ENCODE data around the gene ARHGEF7. TPM values are rescaled to one million over a fixed set of nuclear protein-coding genes. Genes with fewer than 3 reads are reported as not detected.

The ARHGEF7 gene
- total RNA-seq, 1 experiment from 2014 or later, result 46.2 TPM

DNA sequence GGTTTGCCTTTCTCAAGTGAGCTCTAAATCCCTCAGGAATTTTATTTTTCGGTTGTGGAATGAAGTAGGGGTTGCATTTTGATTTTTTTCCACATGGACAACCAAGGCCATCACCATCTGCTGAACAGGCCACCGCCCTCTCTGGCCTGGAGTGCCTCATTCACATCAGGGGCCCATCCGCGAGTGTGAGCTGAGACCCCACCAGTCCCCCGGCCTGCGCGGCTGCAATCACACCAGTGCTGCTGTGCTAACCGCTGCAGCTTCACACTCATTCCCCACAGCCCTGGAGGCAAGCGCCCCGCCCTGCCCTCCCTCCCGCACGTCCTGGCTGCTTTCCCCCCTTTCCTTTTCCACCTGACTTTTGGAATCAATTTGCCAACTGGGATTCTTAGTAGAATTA, 35.7 kb upstream of the ARHGEF7 start (continued):
- TF ChIP-seq, protein P1, sequence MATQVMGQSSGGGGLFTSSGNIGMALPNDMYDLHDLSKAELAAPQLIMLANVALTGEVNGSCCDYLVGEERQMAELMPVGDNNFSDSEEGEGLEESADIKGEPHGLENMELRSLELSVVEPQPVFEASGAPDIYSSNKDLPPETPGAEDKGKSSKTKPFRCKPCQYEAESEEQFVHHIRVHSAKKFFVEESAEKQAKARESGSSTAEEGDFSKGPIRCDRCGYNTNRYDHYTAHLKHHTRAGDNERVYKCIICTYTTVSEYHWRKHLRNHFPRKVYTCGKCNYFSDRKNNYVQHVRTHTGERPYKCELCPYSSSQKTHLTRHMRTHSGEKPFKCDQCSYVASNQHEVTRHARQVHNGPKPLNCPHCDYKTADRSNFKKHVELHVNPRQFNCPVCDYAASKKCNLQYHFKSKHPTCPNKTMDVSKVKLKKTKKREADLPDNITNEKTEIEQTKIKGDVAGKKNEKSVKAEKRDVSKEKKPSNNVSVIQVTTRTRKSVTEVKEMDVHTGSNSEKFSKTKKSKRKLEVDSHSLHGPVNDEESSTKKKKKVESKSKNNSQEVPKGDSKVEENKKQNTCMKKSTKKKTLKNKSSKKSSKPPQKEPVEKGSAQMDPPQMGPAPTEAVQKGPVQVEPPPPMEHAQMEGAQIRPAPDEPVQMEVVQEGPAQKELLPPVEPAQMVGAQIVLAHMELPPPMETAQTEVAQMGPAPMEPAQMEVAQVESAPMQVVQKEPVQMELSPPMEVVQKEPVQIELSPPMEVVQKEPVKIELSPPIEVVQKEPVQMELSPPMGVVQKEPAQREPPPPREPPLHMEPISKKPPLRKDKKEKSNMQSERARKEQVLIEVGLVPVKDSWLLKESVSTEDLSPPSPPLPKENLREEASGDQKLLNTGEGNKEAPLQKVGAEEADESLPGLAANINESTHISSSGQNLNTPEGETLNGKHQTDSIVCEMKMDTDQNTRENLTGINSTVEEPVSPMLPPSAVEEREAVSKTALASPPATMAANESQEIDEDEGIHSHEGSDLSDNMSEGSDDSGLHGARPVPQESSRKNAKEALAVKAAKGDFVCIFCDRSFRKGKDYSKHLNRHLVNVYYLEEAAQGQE (IDR thresholded peaks at IDR 0.05; ENCODE audit: low read depth), result no peak
- TF ChIP-seq, protein P2, sequence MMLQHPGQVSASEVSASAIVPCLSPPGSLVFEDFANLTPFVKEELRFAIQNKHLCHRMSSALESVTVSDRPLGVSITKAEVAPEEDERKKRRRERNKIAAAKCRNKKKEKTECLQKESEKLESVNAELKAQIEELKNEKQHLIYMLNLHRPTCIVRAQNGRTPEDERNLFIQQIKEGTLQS (IDR thresholded peaks at IDR 0.05), result no peak
- TF ChIP-seq RAD21 (IDR thresholded peaks at IDR 0.05; ENCODE audit: low read depth) (no peak), SIN3A (IDR thresholded peaks at IDR 0.05; ENCODE audit: low read depth) (no peak), CBX3 (IDR thresholded peaks at IDR 0.05; ENCODE audit: low read depth) (no peak), EZH2phosphoT487 (IDR thresholded peaks at IDR 0.05; ENCODE audit: borderline replicate concordance) (no peak)
- TF ChIP-seq, protein P3, sequence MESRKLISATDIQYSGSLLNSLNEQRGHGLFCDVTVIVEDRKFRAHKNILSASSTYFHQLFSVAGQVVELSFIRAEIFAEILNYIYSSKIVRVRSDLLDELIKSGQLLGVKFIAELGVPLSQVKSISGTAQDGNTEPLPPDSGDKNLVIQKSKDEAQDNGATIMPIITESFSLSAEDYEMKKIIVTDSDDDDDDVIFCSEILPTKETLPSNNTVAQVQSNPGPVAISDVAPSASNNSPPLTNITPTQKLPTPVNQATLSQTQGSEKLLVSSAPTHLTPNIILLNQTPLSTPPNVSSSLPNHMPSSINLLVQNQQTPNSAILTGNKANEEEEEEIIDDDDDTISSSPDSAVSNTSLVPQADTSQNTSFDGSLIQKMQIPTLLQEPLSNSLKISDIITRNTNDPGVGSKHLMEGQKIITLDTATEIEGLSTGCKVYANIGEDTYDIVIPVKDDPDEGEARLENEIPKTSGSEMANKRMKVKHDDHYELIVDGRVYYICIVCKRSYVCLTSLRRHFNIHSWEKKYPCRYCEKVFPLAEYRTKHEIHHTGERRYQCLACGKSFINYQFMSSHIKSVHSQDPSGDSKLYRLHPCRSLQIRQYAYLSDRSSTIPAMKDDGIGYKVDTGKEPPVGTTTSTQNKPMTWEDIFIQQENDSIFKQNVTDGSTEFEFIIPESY (IDR thresholded peaks at IDR 0.05; ENCODE audit: extremely low read depth, insufficient replicate concordance, low read length), result no peak
- TF ChIP-seq, protein P4, sequence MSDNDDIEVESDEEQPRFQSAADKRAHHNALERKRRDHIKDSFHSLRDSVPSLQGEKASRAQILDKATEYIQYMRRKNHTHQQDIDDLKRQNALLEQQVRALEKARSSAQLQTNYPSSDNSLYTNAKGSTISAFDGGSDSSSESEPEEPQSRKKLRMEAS (IDR thresholded peaks at IDR 0.05), result no peak

DNA sequence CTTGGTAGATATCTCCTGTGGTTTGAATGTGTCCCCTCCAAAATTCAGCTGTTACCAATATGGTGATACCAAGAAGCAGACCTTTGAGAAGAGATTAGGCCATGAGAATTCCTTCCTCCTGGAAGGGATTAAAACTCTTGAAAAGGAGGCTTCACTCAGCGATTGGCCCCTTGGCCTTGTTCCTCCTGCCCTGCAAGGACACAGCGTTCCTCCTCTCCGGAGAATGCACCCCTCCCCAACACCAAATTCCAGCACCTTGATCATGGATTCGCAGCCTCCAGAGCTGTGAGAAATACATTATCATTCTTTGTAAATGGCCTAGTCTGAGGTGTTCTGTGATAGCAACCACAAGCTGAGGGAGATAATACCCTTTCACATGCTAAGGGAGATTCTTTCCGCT, 34.5 kb upstream of the ARHGEF7 start:
- no peak for DNase-seq (ENCODE audit: low read depth, low spot score)
- no peaks in the 10 kb centered on the region for H3K27me3 ChIP-seq (ENCODE audit: insufficient read depth, low read length)
- H3K27ac ChIP-seq (ENCODE audit: low read depth, low read length), result no peak overlapping the region
- TF ChIP-seq, protein P4 (IDR thresholded peaks at IDR 0.05), result no peak
- TF ChIP-seq SIN3A (IDR thresholded peaks at IDR 0.05; ENCODE audit: low read depth), result no peak
- no peak for TF ChIP-seq POLR2A (IDR thresholded peaks at IDR 0.05; ENCODE audit: borderline replicate concordance, extremely low read depth, insufficient read depth, insufficient read length)
- no peak for TF ChIP-seq ZNF274 (IDR thresholded peaks at IDR 0.05; ENCODE audit: low read depth, low read length)
- no peak for TF ChIP-seq JUND (IDR thresholded peaks at IDR 0.05)
- H3K4me2 ChIP-seq (ENCODE audit: low read length), result no peak overlapping the region
- H3K9ac ChIP-seq (ENCODE audit: low read length), result no peak overlapping the region
- no peaks in the 10 kb centered on the region for H4K20me1 ChIP-seq (ENCODE audit: insufficient read depth)
- ChIA-PET POLR2A (no interaction called here), CTCF (no interaction called here), RAD21 (ENCODE audit: low non-redundant PET in 1 of 2, low total read pairs in 2 of 2, uncharacterized antibody in 2 of 2, unreplicated experiment in 2 of 2) (no interaction called here)
- no peak overlapping the region for H3K4me3 ChIP-seq (replicated peaks in 1 of 2; ENCODE audit: low read depth in 1 of 2, low read length in 2 of 2)
- no TSS peak for BruUV-seq (replicated peaks)
- no peaks in the 10 kb centered on the region for H3K9me3 ChIP-seq (ENCODE audit: control insufficient read depth in 1 of 2, insufficient read depth in 1 of 2, low read depth in 1 of 2, low read length in 2 of 2)
- no peaks in the 10 kb centered on the region for H3K4me1 ChIP-seq (ENCODE audit: control insufficient read depth in 1 of 2, insufficient read depth in 2 of 2, low read length in 2 of 2)
- no peaks in the 10 kb centered on the region for H3K9me2 ChIP-seq (ENCODE audit: insufficient read depth)
- ATAC-seq, result no peak
- no peaks in the 10 kb centered on the region for H3K79me2 ChIP-seq (ENCODE audit: insufficient read depth, low read length)
- H3K36me3 ChIP-seq (ENCODE audit: control insufficient read depth in 1 of 2, insufficient read depth in 2 of 2, low read length in 2 of 2), result no peaks in the 10 kb centered on the region
- no peak overlapping the region for H2AFZ ChIP-seq (ENCODE audit: low read depth, low read length, poor library complexity, severe bottlenecking)
- intact Hi-C loops (cut with micrococcal nuclease), result no loop called here
